HepG2 (cell line): ENCODE measurements around the gene CASKIN2. TPM values are rescaled to one million over a fixed set of nuclear protein-coding genes. Genes with fewer than 3 reads are reported as not detected.

Source experiments
- BHLHE40 ChIP-seq: IDR thresholded peaks from 2 replicates; pipeline ENCODE4 v1.6.1; 2011; ENCODE audit warnings: low read length, improper control_type of control experiment
- DR1 ChIP-seq: sonication (generic); formaldehyde crosslinking; IDR thresholded peaks from 2 replicates; pipeline ENCODE4 v1.8.0; 2021; ENCODE audit warnings: mild to moderate bottlenecking, missing genetic modification reagents, inconsistent platforms
- GMEB1 ChIP-seq: sonication (generic); formaldehyde crosslinking; IDR thresholded peaks from 2 replicates; pipeline ENCODE4 v1.5.1; 2020; ENCODE audit warnings: missing genetic modification reagents, mild to moderate bottlenecking, borderline replicate concordance
- HNRNPUL1 ChIP-seq: fragments of 200-400 bp; formaldehyde crosslinking; IDR thresholded peaks from 2 replicates; pipeline ENCODE4 v1.6.1; 2017; ENCODE audit warnings: low read depth, mild to moderate bottlenecking, low read length, moderate library complexity
- JUN ChIP-seq: sonication (generic); formaldehyde crosslinking; IDR thresholded peaks from 2 replicates; pipeline ENCODE4 v1.4.0; 2020; ENCODE audit warnings: mild to moderate bottlenecking, missing genetic modification reagents
- NR2F6 ChIP-seq, 2 experiments: IDR thresholded peaks; 2 replicates each; pipeline ENCODE4 v1.6.1; 2016; ENCODE audit warnings: antibody characterized with exemption in 1 of 2, mild to moderate bottlenecking in 1 of 2
- PRDM10 ChIP-seq: sonication (generic); formaldehyde crosslinking; IDR thresholded peaks from 2 replicates; pipeline ENCODE4 v1.4.0; 2020; ENCODE audit warnings: low read depth, missing genetic modification reagents
- RBM39 ChIP-seq: fragments of 200-400 bp; formaldehyde crosslinking; IDR thresholded peaks from one replicate; pipeline ENCODE4 v1.6.1; 2018; ENCODE audit warnings: antibody characterized with exemption, mild to moderate bottlenecking, low read depth, low read length; ENCODE audit not compliant: poor library complexity, severe bottlenecking
- SMAD3 ChIP-seq: sonication (generic); formaldehyde crosslinking; IDR thresholded peaks from 2 replicates; pipeline ENCODE4 v1.4.0; 2020; ENCODE audit warnings: missing genetic modification reagents
- ZNF30 ChIP-seq: sonication (generic); formaldehyde crosslinking; IDR thresholded peaks from 2 replicates; pipeline ENCODE4 v1.5.0; 2020; ENCODE audit warnings: mild to moderate bottlenecking, missing genetic modification reagents
- ZNF383 ChIP-seq: sonication (generic); formaldehyde crosslinking; IDR thresholded peaks from 2 replicates; pipeline ENCODE4 v1.4.0; 2020; ENCODE audit warnings: missing genetic modification reagents, mild to moderate bottlenecking, borderline replicate concordance
- ZNF431 ChIP-seq: sonication (generic); formaldehyde crosslinking; IDR thresholded peaks from 2 replicates; pipeline ENCODE4 v1.9.0; 2022; ENCODE audit warnings: missing genetic modification reagents, low read depth, mild to moderate bottlenecking, borderline replicate concordance
- ZNF432 ChIP-seq: sonication (generic); formaldehyde crosslinking; IDR thresholded peaks from 2 replicates; pipeline ENCODE4 v1.5.0; 2020; ENCODE audit warnings: missing genetic modification reagents, mild to moderate bottlenecking, borderline replicate concordance
- ZNF556 ChIP-seq: sonication (generic); formaldehyde crosslinking; IDR thresholded peaks from 2 replicates; pipeline ENCODE4 v1.4.0; 2020; ENCODE audit warnings: mild to moderate bottlenecking, missing genetic modification reagents, borderline replicate concordance
- ZNF749 ChIP-seq: sonication (generic); formaldehyde crosslinking; IDR thresholded peaks from 2 replicates; pipeline ENCODE4 v1.8.0; 2022; ENCODE audit warnings: mild to moderate bottlenecking, missing genetic modification reagents, moderate library complexity, borderline replicate concordance
- ZNF784 ChIP-seq: sonication (generic); formaldehyde crosslinking; IDR thresholded peaks from 2 replicates; pipeline ENCODE4 v1.5.1; 2020; ENCODE audit warnings: missing genetic modification reagents, mild to moderate bottlenecking, borderline replicate concordance
- ZNF850 ChIP-seq: sonication (generic); formaldehyde crosslinking; conservative IDR thresholded peaks from 2 replicates; pipeline ENCODE4 v1.9.0; 2021; ENCODE audit warnings: mild to moderate bottlenecking, missing genetic modification reagents
- polyA plus RNA-seq, 8 experiments: library from polyadenylated mRNA; depleted of rRNA in 3 of 8; stranded (reverse) in 7 of 8; unstranded in 1 of 8; fragments of >200 nt; fragmentation: Illumina TruSeq in 4 of 8; extraction: Trizol in 4 of 8; gene quantifications; 2 replicates each; pipeline versions ENCODE4 v1.2.1 to v1.2.3, GENCODE V29; 2011 to 2016; ENCODE audit warnings: low read depth in 4 of 8, missing spikeins in 1 of 8, mixed read lengths in 1 of 8; ENCODE audit not compliant: insufficient read depth in 1 of 8
- total RNA-seq, 5 experiments: library from RNA; depleted of rRNA; stranded (reverse); fragments of >200 nt; fragmentation: Illumina TruSeq; extraction: Trizol; gene quantifications; 2 replicates each; pipeline ENCODE4 v1.2.3, GENCODE V29; 2016; ENCODE audit warnings: low read depth in 1 of 5
- TF ChIP-seq, protein P1 (sequence below): sonication (generic); formaldehyde crosslinking; IDR thresholded peaks from 2 replicates; pipeline ENCODE4 v1.4.0; 2020; ENCODE audit warnings: missing genetic modification reagents, low read depth, mild to moderate bottlenecking, borderline replicate concordance

The CASKIN2 gene
- total and polyA plus RNA-seq, 2 of the 13 experiments (the other 11 are each of a cell fraction or from before 2014, with no cell fraction given), result 5.2 to 7.8 TPM

DNA sequence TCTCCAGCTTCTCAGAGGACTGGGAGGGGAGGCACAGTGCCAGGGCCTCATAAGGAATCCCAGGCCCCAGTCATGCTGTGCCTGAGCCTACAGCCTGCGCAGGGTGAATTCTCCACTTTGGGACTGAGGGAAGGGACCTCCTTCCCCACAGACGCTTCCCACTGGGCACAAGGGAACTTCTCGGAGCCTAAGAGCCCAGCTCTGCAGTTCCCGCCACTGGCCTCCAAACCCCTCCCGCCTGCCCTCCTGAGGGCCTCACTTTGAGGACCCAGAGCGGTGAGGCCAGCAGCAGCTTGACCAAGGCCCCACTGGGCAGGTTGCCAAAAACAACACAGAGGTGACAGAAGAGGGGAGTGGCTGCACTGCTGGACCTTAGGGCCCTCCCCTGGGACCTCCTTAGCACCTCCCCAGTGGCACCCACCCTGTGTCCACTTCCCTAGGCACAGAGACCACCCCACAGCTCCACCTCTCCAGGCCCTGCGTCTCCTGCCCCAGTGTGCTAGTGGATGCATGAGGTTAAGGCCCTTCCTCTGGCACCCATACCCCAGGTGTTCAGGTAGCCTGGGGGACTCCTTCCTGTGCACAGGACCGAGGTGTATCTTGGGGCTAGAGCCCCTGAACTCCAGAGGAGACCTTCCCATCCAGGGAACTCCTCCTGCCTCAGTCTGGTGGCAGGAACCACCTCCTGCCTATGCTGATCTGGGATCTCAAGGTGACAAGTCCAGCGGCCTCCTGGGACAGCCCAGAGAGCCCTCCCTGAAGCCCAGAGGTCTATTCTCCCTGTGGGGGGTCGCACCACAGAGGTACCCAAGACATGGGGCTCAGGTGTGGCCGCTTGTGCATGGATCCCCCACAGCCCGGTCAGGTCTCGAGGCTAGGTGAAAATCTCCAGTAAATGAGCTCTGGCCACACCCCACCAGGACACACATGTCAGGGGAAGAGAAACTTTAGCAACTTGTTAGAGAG lies 3.4 kb downstream of the CASKIN2 start (continued):
- TF ChIP-seq ZNF30 (CRISPR knock-in tag) (0 out of 2 replicates have a peak, but pooled peaks have one; percentile 19), ZNF432 (CRISPR knock-in tag) (no peak), JUN (no peak), ZNF431 (CRISPR knock-in tag) (peak; percentile 94), PRDM10 (peak; percentile 73; the same call in 1 of the 2 replicates), GMEB1 (CRISPR knock-in tag) (peak; percentile 56; the same call in 1 of the 2 replicates), DR1 (CRISPR knock-in tag) (peak; percentile 39; the same call in 1 of the 2 replicates), ZNF556 (0 out of 2 replicates have a peak, but pooled peaks have one; percentile 43), HNRNPUL1 (no peak), ZNF850 (CRISPR knock-in tag) (no peak), BHLHE40 (no peak), NR2F6 (IDR thresholded peaks at IDR 0.05) (peak; percentile 80), NR2F6 (CRISPR knock-in tag; IDR thresholded peaks at IDR 0.05) (peak; percentile 89), ZNF784 (CRISPR knock-in tag) (peak; percentile 91), ZNF749 (CRISPR knock-in tag) (peak; percentile 34; the same call in 1 of the 2 replicates), ZNF383 (CRISPR knock-in tag) (no peak), RBM39 (peak; percentile 77), SMAD3 (CRISPR knock-in tag) (peak; percentile 81)
- TF ChIP-seq, protein P1, sequence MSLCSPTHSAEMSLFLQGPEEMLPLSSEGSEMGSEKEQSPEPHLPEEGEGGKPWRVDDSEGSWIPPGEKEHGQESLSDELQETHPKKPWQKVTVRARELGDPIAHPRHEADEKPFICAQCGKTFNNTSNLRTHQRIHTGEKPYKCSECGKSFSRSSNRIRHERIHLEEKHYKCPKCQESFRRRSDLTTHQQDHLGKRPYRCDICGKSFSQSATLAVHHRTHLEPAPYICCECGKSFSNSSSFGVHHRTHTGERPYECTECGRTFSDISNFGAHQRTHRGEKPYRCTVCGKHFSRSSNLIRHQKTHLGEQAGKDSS (CRISPR knock-in tag), result no peak
